K562 (cell line): Measurements from ENCODE around the gene GLYAT. TPM values are rescaled to one million over a fixed set of nuclear protein-coding genes. Genes with fewer than 3 reads are reported as not detected.
A peak's percentile ranks its signal among the peaks of the same experiment; 100 is the strongest.

Source experiments
- ADNP ChIP-seq: fragments of 200-800 bp; sonication (Bioruptor generic); IDR thresholded peaks from 2 replicates; pipeline ENCODE4 v1.6.1; 2016; ENCODE audit warnings: missing genetic modification characterization, missing compliant biosample characterization
- CCAR2 ChIP-seq: fragments of 200-400 bp; formaldehyde crosslinking; IDR thresholded peaks from 2 replicates; pipeline ENCODE4 v1.6.1; 2017; ENCODE audit warnings: mild to moderate bottlenecking, low read depth, low read length
- CHCHD3 ChIP-seq: fragments of 250-450 bp; sonication (Bioruptor Pico); IDR thresholded peaks from 2 replicates; pipeline ENCODE4 v2.1.2; 2022; ENCODE audit warnings: mild to moderate bottlenecking
- DMBX1 ChIP-seq: fragments of 250-450 bp; sonication (Bioruptor Pico); IDR thresholded peaks from 2 replicates; pipeline ENCODE4 v1.8.0; 2022; ENCODE audit warnings: inconsistent platforms, mild to moderate bottlenecking, moderate library complexity, borderline replicate concordance
- ELF1 ChIP-seq: fragments of 200-800 bp; sonication (Bioruptor generic); IDR thresholded peaks from 2 replicates; pipeline ENCODE4 v1.6.1; 2016; ENCODE audit warnings: missing genetic modification characterization, missing compliant biosample characterization
- FOXK2 ChIP-seq, 2 experiments: fragments of 450-650 bp; IDR thresholded peaks in 1 of 2; conservative IDR thresholded peaks in 1 of 2; 2 replicates each; pipeline ENCODE4 v1.6.1; 2016; ENCODE audit warnings: low read depth in 2 of 2, mild to moderate bottlenecking in 1 of 2
- HIVEP1 ChIP-seq: fragments of 250-450 bp; sonication (Bioruptor Pico); IDR thresholded peaks from 2 replicates; pipeline ENCODE4 v1.4.0; 2020; ENCODE audit warnings: mild to moderate bottlenecking
- HMG20A ChIP-seq: fragments of 450-650 bp; formaldehyde crosslinking; conservative IDR thresholded peaks from 2 replicates; pipeline ENCODE4 v1.4.0; 2020; ENCODE audit warnings: mild to moderate bottlenecking, mixed read lengths
- MCM7 ChIP-seq, 2 experiments: fragments of 450-650 bp; IDR thresholded peaks; 2 replicates each; pipeline ENCODE4 v1.6.1; 2016 to 2018
- MTA3 ChIP-seq: fragments of 450-650 bp; formaldehyde crosslinking; IDR thresholded peaks from 2 replicates; pipeline ENCODE4 v1.6.1; 2017; ENCODE audit warnings: mild to moderate bottlenecking, borderline replicate concordance
- MYNN ChIP-seq, 2 experiments: sonication (generic); formaldehyde crosslinking in 1 of 2; IDR thresholded peaks; 2 replicates each; pipeline versions ENCODE4 v1.5.0 to v1.6.1; 2016 to 2020; ENCODE audit warnings: antibody characterized with exemption in 1 of 2, missing genetic modification reagents in 1 of 2
- PCBP2 ChIP-seq: fragments of 200-400 bp; formaldehyde crosslinking; IDR thresholded peaks from 2 replicates; pipeline ENCODE4 v1.6.1; 2018; ENCODE audit warnings: low read length, low read depth, mild to moderate bottlenecking, moderate library complexity; ENCODE audit not compliant: poor library complexity, severe bottlenecking
- POLR2A ChIP-seq: fragments of 450-650 bp; conservative IDR thresholded peaks from 2 replicates; pipeline ENCODE4 v1.6.1; 2016
- POLR3A ChIP-seq: IDR thresholded peaks from 2 replicates; pipeline ENCODE4 v1.6.1; 2011; ENCODE audit warnings: borderline replicate concordance, mild to moderate bottlenecking, moderate library complexity; ENCODE audit not compliant: insufficient read length, insufficient read depth; ENCODE audit errors: extremely low read depth
- SETDB1 ChIP-seq: IDR thresholded peaks from one replicate; pipeline ENCODE4 v1.6.1; 2012; ENCODE audit warnings: low read length, control low read depth, inconsistent platforms
- SNRNP70 ChIP-seq: fragments of 200-400 bp; formaldehyde crosslinking; optimal IDR thresholded peaks from 2 replicates; pipeline ENCODE3; 2017; ENCODE audit warnings: low read depth, low read length
- TAF9B ChIP-seq: fragments of 450-650 bp; IDR thresholded peaks from 2 replicates; pipeline ENCODE4 v1.6.1; 2018; ENCODE audit warnings: mild to moderate bottlenecking; ENCODE audit not compliant: partially characterized antibody
- TBL1XR1 ChIP-seq, 2 experiments: IDR thresholded peaks; 2 replicates each; pipeline ENCODE4 v1.6.1; 2012; ENCODE audit warnings: improper control_type of control experiment in 2 of 2, low read length in 2 of 2, mild to moderate bottlenecking in 1 of 2
- TCF7 ChIP-seq: sonication (generic); IDR thresholded peaks from 2 replicates; pipeline ENCODE4 v1.6.1; 2016; ENCODE audit warnings: antibody characterized with exemption, borderline replicate concordance
- ZNF12 ChIP-seq: sonication (generic); formaldehyde crosslinking; IDR thresholded peaks from 2 replicates; pipeline ENCODE4 v1.4.0; 2020; ENCODE audit warnings: mild to moderate bottlenecking, missing genetic modification reagents
- ZNF263 ChIP-seq: sonication (generic); formaldehyde crosslinking; IDR thresholded peaks from 2 replicates; pipeline ENCODE4 v1.8.0; 2022; ENCODE audit warnings: mild to moderate bottlenecking, missing genetic modification reagents, borderline replicate concordance
- ZNF766 ChIP-seq: fragments of 200-800 bp; sonication (Bioruptor generic); conservative IDR thresholded peaks from 2 replicates; pipeline ENCODE4 v1.6.1; 2016; ENCODE audit warnings: missing genetic modification characterization, missing compliant biosample characterization
- polyA plus RNA-seq, 8 experiments: library from polyadenylated mRNA; depleted of rRNA in 4 of 8; stranded (reverse) in 5 of 8; unstranded in 3 of 8; fragments of >200 nt; fragmentation: Nextera tagmentation in 2 of 8; fragmentation: Illumina TruSeq in 1 of 8; extraction: Ambion mirVana in 2 of 8; extraction: Trizol in 1 of 8; gene quantifications; 2 replicates each; pipeline versions ENCODE4 v1.2.1 to v1.2.3, GENCODE V29; 2011 to 2014; ENCODE audit warnings: inconsistent platforms in 1 of 8, missing spikeins in 1 of 8
- total RNA-seq, 7 experiments: library from RNA; depleted of rRNA in 6 of 7; stranded (reverse); fragments of >200 nt in 6 of 7; fragmentation: Illumina TruSeq in 2 of 7; extraction: Trizol in 2 of 7; gene quantifications; 2 replicates each; pipeline versions ENCODE4 v1.2.1 to v1.2.3, GENCODE V29; 2011 to 2021; ENCODE audit warnings: low replicate concordance in 1 of 7
- TF ChIP-seq, protein P1 (sequence below): fragments of 450-650 bp; conservative IDR thresholded peaks from 2 replicates; pipeline ENCODE4 v1.6.1; 2016; ENCODE audit warnings: missing genetic modification characterization, low read depth, mild to moderate bottlenecking, control low read depth, missing compliant biosample characterization
- TF ChIP-seq, protein P2 (sequence below): fragments of 200-800 bp; sonication (Bioruptor generic); IDR thresholded peaks from 2 replicates; pipeline ENCODE4 v1.6.1; 2016; ENCODE audit warnings: missing genetic modification characterization, missing compliant biosample characterization

The GLYAT gene
- total and polyA plus RNA-seq, 9 of the 15 experiments (the other 6 are each of a cell fraction or from before 2014, with no cell fraction given) = not detected

DNA sequence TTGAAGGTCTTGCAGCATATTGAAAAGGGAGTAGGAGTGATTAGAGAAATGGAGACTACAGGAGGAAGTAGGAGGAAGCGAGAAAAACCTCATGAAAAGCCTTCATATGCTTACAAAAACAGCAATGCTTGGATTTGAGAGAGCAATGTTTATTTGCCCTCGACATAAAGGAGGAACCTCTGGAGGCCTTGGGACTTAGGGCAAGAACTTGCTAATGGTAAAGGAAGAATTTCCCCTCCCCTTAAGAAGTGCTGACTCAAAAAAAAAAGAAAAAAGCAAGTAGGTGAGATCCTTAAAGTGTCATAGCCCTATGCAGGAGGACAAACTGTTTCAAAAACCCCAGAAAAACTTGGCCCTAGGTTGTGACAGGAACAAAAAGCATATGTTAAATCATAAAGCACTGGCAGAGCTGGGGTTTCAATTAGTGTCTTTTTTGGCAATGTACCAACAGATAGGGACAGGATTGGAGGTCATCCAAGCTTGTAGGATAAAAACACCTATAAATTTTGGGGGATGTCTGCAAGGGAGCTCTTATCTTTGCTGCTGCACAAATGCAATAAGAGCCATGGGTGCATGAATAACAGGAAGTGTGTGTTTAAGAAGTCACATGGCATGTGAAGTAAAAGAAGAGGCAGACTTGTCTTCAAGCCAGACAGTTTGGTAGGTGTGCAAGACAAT lies 4.9 kb downstream of the GLYAT start (continued):
- TF ChIP-seq MYNN (IDR thresholded peaks at IDR 0.05) (peak; percentile 89), MYNN (CRISPR knock-in tag; IDR thresholded peaks at IDR 0.05) (no peak), ZNF263 (no peak), MCM7 (IDR thresholded peaks at IDR 0.05) (no peak), HIVEP1 (no peak), CCAR2 (no peak), ZNF766 (CRISPR knock-in tag) (0 out of 2 replicates have a peak, but pooled peaks have one; percentile 62), TCF7 (no peak), ZNF12 (CRISPR knock-in tag) (no peak), TAF9B (no peak), CHCHD3 (CRISPR knock-in tag) (no peak), DMBX1 (CRISPR knock-in tag) (no peak), SETDB1 (no peak), TBL1XR1 (IDR thresholded peaks at IDR 0.05; ENCODE audit: low read length in 2 of 2) (peak in 1 of 2 experiments; percentile 74; a peak in 2 of 4 replicates), FOXK2 (conservative IDR thresholded peaks at IDR 0.05 in 1 of 2, IDR thresholded peaks at IDR 0.05 in 1 of 2; ENCODE audit: low read depth in 2 of 2) (0 out of 4 replicates have a peak, but pooled peaks of 1 of the 2 experiments have one; percentile 30), MTA3 (no peak; the same call in 1 of the 2 replicates), HMG20A (CRISPR knock-in tag) (no peak), ADNP (tag) (no peak), ELF1 (tag) (peak; percentile 75), PCBP2 (no peak), POLR2A (no peak), SNRNP70 (no peak), POLR3A (no peak)
- TF ChIP-seq, protein P1, sequence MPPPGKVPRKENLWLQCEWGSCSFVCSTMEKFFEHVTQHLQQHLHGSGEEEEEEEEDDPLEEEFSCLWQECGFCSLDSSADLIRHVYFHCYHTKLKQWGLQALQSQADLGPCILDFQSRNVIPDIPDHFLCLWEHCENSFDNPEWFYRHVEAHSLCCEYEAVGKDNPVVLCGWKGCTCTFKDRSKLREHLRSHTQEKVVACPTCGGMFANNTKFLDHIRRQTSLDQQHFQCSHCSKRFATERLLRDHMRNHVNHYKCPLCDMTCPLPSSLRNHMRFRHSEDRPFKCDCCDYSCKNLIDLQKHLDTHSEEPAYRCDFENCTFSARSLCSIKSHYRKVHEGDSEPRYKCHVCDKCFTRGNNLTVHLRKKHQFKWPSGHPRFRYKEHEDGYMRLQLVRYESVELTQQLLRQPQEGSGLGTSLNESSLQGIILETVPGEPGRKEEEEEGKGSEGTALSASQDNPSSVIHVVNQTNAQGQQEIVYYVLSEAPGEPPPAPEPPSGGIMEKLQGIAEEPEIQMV = no peak
- TF ChIP-seq, protein P2, sequence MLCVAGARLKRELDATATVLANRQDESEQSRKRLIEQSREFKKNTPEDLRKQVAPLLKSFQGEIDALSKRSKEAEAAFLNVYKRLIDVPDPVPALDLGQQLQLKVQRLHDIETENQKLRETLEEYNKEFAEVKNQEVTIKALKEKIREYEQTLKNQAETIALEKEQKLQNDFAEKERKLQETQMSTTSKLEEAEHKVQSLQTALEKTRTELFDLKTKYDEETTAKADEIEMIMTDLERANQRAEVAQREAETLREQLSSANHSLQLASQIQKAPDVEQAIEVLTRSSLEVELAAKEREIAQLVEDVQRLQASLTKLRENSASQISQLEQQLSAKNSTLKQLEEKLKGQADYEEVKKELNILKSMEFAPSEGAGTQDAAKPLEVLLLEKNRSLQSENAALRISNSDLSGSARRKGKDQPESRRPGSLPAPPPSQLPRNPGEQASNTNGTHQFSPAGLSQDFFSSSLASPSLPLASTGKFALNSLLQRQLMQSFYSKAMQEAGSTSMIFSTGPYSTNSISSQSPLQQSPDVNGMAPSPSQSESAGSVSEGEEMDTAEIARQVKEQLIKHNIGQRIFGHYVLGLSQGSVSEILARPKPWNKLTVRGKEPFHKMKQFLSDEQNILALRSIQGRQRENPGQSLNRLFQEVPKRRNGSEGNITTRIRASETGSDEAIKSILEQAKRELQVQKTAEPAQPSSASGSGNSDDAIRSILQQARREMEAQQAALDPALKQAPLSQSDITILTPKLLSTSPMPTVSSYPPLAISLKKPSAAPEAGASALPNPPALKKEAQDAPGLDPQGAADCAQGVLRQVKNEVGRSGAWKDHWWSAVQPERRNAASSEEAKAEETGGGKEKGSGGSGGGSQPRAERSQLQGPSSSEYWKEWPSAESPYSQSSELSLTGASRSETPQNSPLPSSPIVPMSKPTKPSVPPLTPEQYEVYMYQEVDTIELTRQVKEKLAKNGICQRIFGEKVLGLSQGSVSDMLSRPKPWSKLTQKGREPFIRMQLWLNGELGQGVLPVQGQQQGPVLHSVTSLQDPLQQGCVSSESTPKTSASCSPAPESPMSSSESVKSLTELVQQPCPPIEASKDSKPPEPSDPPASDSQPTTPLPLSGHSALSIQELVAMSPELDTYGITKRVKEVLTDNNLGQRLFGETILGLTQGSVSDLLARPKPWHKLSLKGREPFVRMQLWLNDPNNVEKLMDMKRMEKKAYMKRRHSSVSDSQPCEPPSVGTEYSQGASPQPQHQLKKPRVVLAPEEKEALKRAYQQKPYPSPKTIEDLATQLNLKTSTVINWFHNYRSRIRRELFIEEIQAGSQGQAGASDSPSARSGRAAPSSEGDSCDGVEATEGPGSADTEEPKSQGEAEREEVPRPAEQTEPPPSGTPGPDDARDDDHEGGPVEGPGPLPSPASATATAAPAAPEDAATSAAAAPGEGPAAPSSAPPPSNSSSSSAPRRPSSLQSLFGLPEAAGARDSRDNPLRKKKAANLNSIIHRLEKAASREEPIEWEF (CRISPR knock-in tag) = no peak
